Psoas muscle (tissue), 8 donors: Measurements from ENCODE around the gene FAT1. TPM values are rescaled to one million over a fixed set of nuclear protein-coding genes. Genes with fewer than 3 reads are reported as not detected.

Source experiments
- ATAC-seq, 4 donors: fragments of 200-7000 bp; cut with Tn5 transposase; one replicate each; pipeline ENCODE4 v1.9.1; 2020; ENCODE audit warnings: moderate library complexity in 3 of 4, mild to moderate bottlenecking in 2 of 4
- DNase-seq, 2 donors: peaks; one replicate each; pipeline ENCODE4 v3.0.0-alpha.2; 2020
- H3K27ac ChIP-seq: fragments of 200-600 bp; one replicate; pipeline ENCODE4 v1.8.0; 2022
- H3K27me3 ChIP-seq, 3 donors: fragments of 200-600 bp in 1 of 3; one replicate each; pipeline versions ENCODE4 v1.6.1 to v1.8.0; 2013 to 2022; ENCODE audit warnings: low read length in 2 of 3, mild to moderate bottlenecking in 2 of 3, moderate library complexity in 1 of 3; ENCODE audit not compliant: insufficient read depth in 3 of 3
- H3K36me3 ChIP-seq, 2 donors: fragments of 200-600 bp in 1 of 2; one replicate each; pipeline versions ENCODE4 v1.6.1 to v1.8.0; 2013 to 2022; ENCODE audit warnings: low read depth in 1 of 2, mild to moderate bottlenecking in 1 of 2, moderate library complexity in 1 of 2; ENCODE audit not compliant: insufficient read depth in 1 of 2
- H3K4me1 ChIP-seq: fragments of 200-600 bp; one replicate; pipeline ENCODE4 v1.8.0; 2022
- H3K4me3 ChIP-seq: fragments of 200-600 bp; one replicate; pipeline ENCODE4 v1.8.0; 2022; ENCODE audit warnings: mild to moderate bottlenecking
- H3K9me3 ChIP-seq: fragments of 200-600 bp; one replicate; pipeline ENCODE4 v1.8.0; 2022
- WGBS, 3 donors: extraction: QIAGEN DNeasy Blood & Tissue Kit; methylation state at CpG; one replicate each; pipeline versions ENCODE4 v1.1.6 to v1.1.7; 2013; 5-methylcytosine and 5-hydroxymethylcytosine counted together
- intact Hi-C, 2 donors: fragments of 100-400 bp; cut with DNase I; formaldehyde crosslinking; loops; one replicate each; pipeline versions ENCODE4 v1.11.0 to v1.14.2; 2022
- polyA plus RNA-seq, 3 donors: library from polyadenylated mRNA; stranded (reverse); fragments of 200-250 nt; gene quantifications; one replicate each; pipeline ENCODE4 v1.2.3, GENCODE V29; 2013
- total RNA-seq, 4 donors: library from RNA; stranded (reverse); fragmentation: NEBNext Ultra II Directional in 2 of 4; extraction: Animal tissue kit (Norgen Biotek cat#: 25700) in 2 of 4; gene quantifications; one replicate each; pipeline versions ENCODE4 v1.2.1 to v1.2.4, GENCODE V29; 2021 to 2023
- TF ChIP-seq, protein P1 (sequence below): fragments of 200-600 bp; IDR thresholded peaks from one replicate; pipeline ENCODE4 v1.8.0; 2022; ENCODE audit warnings: antibody characterized with exemption
- donor health status: healthy with polysubstance abuse.
- donor health status: DM: no; HTN: no; CAD: no; lungs with moderate emphysema.
- donor health status: Bipolar disorder and iron deficiency.
- donor health status: healthy.
- donor health status: DM: yes; HTN: yes; CAD: no.
- donor health status: DM: no; HTN: no; CAD: no.
- donor health status: DM: no; HTN: no; CAD: no.
- donor health status: DM: yes; HTN: yes; CAD: no.

The FAT1 gene
- total and polyA plus RNA-seq, 7 donors: 1.8 to 11.5 (median 4.0) TPM

DNA sequence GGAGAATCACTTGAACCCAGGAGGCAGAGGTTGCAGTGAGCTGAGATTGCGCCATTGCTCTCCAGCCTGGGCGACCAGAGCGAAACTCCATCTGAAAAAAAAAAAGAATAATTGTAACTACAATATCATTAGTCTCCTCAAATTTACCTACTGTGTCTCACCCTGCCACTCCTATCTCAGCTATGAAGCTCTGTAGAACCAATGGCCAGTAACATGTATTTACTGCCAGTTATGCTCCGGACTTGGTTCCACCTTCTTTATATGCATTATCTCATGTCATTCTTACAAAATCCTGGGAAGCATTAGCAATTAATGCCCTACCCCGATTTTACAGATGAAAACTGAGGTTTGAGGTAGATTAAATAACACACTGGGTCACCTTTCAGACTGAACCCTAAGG lies 7.0 kb upstream of the FAT1 start:
- no peaks in the 10 kb centered on the region for H3K9me3 ChIP-seq
- H3K4me1 ChIP-seq: peaks cover 5% of the 10 kb centered on the region
- no peak overlapping the region for H3K4me3 ChIP-seq
- ATAC-seq (no peak), DNase-seq (no peak)
- H3K27ac ChIP-seq: no peak overlapping the region
- intact Hi-C loops: no loop called here
- TF ChIP-seq, protein P1, sequence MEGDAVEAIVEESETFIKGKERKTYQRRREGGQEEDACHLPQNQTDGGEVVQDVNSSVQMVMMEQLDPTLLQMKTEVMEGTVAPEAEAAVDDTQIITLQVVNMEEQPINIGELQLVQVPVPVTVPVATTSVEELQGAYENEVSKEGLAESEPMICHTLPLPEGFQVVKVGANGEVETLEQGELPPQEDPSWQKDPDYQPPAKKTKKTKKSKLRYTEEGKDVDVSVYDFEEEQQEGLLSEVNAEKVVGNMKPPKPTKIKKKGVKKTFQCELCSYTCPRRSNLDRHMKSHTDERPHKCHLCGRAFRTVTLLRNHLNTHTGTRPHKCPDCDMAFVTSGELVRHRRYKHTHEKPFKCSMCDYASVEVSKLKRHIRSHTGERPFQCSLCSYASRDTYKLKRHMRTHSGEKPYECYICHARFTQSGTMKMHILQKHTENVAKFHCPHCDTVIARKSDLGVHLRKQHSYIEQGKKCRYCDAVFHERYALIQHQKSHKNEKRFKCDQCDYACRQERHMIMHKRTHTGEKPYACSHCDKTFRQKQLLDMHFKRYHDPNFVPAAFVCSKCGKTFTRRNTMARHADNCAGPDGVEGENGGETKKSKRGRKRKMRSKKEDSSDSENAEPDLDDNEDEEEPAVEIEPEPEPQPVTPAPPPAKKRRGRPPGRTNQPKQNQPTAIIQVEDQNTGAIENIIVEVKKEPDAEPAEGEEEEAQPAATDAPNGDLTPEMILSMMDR: no peak
- no peaks in the 10 kb centered on the region for H3K36me3 ChIP-seq
- peaks cover 0 to 26% (median 5%) of the 10 kb centered on the region in 3 donors for H3K27me3 ChIP-seq
- WGBS, 3 donors: 87 to 89% (median 87%) methylated on average over 5 of the region's 5 CpGs

DNA sequence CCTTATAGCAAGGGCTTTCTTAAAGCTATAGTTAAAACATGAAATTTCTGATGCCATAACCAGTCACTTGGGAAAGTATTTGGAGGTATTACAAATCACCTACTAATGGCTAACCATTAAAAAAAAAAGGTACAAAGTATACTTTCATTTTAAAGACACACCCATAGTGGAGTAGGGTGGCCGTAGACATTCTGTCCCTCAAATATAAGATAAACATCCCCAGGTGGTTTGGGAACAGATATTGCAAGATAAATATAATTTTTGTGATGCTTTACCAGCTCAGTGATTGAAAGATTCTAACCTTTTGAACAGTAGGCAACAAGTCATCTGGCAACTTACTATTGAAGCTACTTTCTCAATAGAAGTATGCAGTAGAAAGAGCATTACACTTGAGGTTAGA lies 6.2 kb upstream of the FAT1 start:
- WGBS, 3 donors: 89 to 98% (median 91%) methylated on average over 1 of the region's 1 CpG
- TF ChIP-seq, protein P1: no peak

DNA sequence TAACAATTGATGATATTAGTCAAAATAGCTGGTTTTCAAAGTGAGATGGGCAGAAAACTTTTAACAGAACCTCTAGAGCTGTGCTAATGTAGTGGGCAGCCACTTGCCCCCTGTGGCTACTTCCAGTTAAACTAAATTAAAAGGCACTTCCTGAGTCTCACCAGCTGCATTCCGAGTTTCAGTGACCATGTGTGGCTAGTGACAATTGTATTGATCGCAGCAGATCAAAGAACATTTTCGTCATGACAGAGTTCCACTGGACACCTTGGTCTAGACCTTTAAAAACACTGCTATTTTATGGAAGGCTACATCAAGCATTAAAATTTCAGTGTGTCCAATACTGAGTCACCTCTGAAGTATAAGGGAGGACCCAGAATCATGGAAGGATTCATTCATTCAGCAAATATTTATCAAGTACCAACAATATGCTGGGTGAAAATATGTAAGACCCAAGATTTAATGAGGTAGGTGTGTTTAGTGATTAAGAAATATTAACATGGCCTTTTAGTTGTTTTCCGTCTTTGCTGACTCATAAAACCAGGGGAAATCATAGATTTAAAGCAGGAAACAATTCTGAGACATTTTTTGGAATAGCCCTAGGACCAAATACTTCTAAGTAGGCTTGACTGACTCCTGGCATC lies 5.1 kb upstream of the FAT1 start:
- DNase-seq (no peak), ATAC-seq (no peak)
- H3K4me3 ChIP-seq: no peak overlapping the region
- no peaks in the 10 kb centered on the region for H3K9me3 ChIP-seq
- H3K4me1 ChIP-seq: peaks cover 6% of the 10 kb centered on the region
- WGBS, 3 donors: 74 to 86% (median 77%) methylated on average over 4 of the region's 4 CpGs
- intact Hi-C loops: loop anchor here in 1 of 2 donors (10.0 kb wide), 1 partner anchor 226 kb away; no protein-coding TSS in a partner anchor
- no peaks in the 10 kb centered on the region for H3K36me3 ChIP-seq
- H3K27me3 ChIP-seq: peaks cover 0 to 44% (median 16%) of the 10 kb centered on the region in 3 donors
- TF ChIP-seq, protein P1: no peak
- H3K27ac ChIP-seq: no peak overlapping the region

More for the DNA sequence above, 6.2 kb upstream of the FAT1 start:
- intact Hi-C loops: loop anchor here in 1 of 2 donors (10.0 kb wide), 1 partner anchor 225 kb away; no protein-coding TSS in a partner anchor
- Histone ChIP-seq H3K36me3 (no peaks in the 10 kb centered on the region), H3K27me3 (peaks cover 0 to 34% (median 8%) of the 10 kb centered on the region in 3 donors), H3K4me1 (peaks cover 6% of the 10 kb centered on the region), H3K27ac (no peak overlapping the region), H3K9me3 (no peaks in the 10 kb centered on the region), H3K4me3 (no peak overlapping the region)
- no peak for ATAC-seq
- no peak for DNase-seq

DNA sequence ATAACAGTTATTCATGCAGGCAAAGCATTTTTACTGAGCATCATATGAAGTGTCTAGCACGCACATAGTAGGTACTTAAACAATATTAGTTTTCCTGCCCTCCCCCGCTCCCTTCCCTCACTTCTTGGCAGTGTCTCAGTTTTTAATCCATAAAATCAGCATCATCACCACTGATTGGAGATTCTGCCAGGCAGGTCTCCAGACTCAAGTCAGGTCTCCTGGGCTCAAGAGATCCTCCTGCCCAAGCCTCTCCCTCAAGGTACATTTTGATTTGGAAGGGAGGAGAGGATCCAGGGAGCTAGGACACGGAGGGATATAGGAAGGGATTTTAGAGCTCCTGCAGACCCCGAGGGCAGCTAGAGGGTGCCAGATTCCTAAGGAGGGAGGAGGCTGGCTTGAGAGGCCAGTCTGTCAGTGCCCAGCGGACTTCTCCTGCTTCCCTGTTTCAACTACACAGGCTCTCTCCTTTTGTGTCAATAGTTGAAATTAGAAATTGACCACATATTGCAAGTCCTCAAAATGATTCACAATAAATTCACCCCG lies 4.4 kb upstream of the FAT1 start:
- no peak overlapping the region for H3K4me3 ChIP-seq
- WGBS, 3 donors: 67 to 71% (median 71%) methylated on average over 6 of the region's 6 CpGs
- intact Hi-C loops: loop anchor here in 1 of 2 donors (10.0 kb wide), 1 partner anchor 227 kb away; no protein-coding TSS in a partner anchor
- no peak overlapping the region for H3K27ac ChIP-seq
- TF ChIP-seq, protein P1: no peak
- no peaks in the 10 kb centered on the region for H3K9me3 ChIP-seq
- no peak for ATAC-seq
- DNase-seq: no peak
- H3K36me3 ChIP-seq: no peaks in the 10 kb centered on the region
- H3K4me1 ChIP-seq: peaks cover 6% of the 10 kb centered on the region
- peaks cover 0 to 46% (median 23%) of the 10 kb centered on the region in 3 donors for H3K27me3 ChIP-seq
